WTC11 (cell line): ENCODE results near the gene PPP6C. TPM values are rescaled to one million over a fixed set of nuclear protein-coding genes. Genes with fewer than 3 reads are reported as not detected.

Source experiments
- ATAC-seq: fragments of 200-7000 bp; cut with Tn5 transposase; 2 replicates; pipeline ENCODE4 v1.10.0; 2021; ENCODE audit warnings: mild to moderate bottlenecking, moderate library complexity
- CTCF ChIA-PET: fragments of 300-600 bp; sonication (Branson Sonifier 250); formaldehyde crosslinking; loops from one replicate; lab custom pipeline; 2021; ENCODE audit warnings: antibody characterized with exemption; lab: Charles Lee
- POLR2A ChIA-PET: fragments of 350-600 bp; sonication (Branson Sonifier 250); formaldehyde crosslinking; loops from one replicate; lab custom pipeline; 2021; ENCODE audit warnings: antibody characterized with exemption; lab: Charles Lee
- DNase-seq: peaks from one replicate; pipeline ENCODE4 v3.0.0; 2021; ENCODE audit warnings: low spot score
- H3K27ac Mint-ChIP-seq: 2 replicates; pipeline ENCODE4 v1.8.0; 2021; ENCODE audit warnings: mixed read lengths
- H3K27me3 Mint-ChIP-seq: 2 replicates; pipeline ENCODE4 v1.8.0; 2021; ENCODE audit warnings: low read depth, mild to moderate bottlenecking, moderate library complexity, mixed read lengths
- H3K36me3 Mint-ChIP-seq: 2 replicates; pipeline ENCODE4 v1.8.0; 2021; ENCODE audit warnings: mixed read lengths
- H3K4me1 Mint-ChIP-seq: 2 replicates; pipeline ENCODE4 v1.8.0; 2022; ENCODE audit warnings: mixed read lengths
- H3K4me3 Mint-ChIP-seq: 2 replicates; pipeline ENCODE4 v1.8.0; 2021; ENCODE audit warnings: mild to moderate bottlenecking, moderate library complexity, mixed read lengths
- H3K9me3 Mint-ChIP-seq: 2 replicates; pipeline ENCODE4 v1.8.0; 2021; ENCODE audit warnings: mixed read lengths
- ETV6 ChIP-seq: sonication (generic); formaldehyde crosslinking; IDR thresholded peaks from 2 replicates; pipeline ENCODE4 v1.8.1; 2022; ENCODE audit warnings: mild to moderate bottlenecking, missing genetic modification reagents
- JAZF1 ChIP-seq: fragments of 250-450 bp; sonication (Bioruptor Pico); IDR thresholded peaks from 2 replicates; pipeline ENCODE4 v1.9.0; 2021; ENCODE audit warnings: moderate library complexity, mild to moderate bottlenecking, inconsistent platforms
- JUN ChIP-seq: sonication (generic); formaldehyde crosslinking; IDR thresholded peaks from 2 replicates; pipeline ENCODE4 v1.8.0; 2023; ENCODE audit warnings: mild to moderate bottlenecking, missing genetic modification reagents
- NR1H2 ChIP-seq: sonication (generic); formaldehyde crosslinking; IDR thresholded peaks from 2 replicates; pipeline ENCODE4 v1.9.0; 2021; ENCODE audit warnings: mild to moderate bottlenecking, moderate library complexity, missing genetic modification reagents
- PRRX2 ChIP-seq: fragments of 250-450 bp; sonication (Bioruptor Pico); IDR thresholded peaks from 2 replicates; pipeline ENCODE4 v1.8.0; 2021; ENCODE audit warnings: mild to moderate bottlenecking
- SMAD4 ChIP-seq: sonication (generic); formaldehyde crosslinking; IDR thresholded peaks from 2 replicates; pipeline ENCODE4 v1.8.0; 2022; ENCODE audit warnings: mild to moderate bottlenecking, missing genetic modification reagents
- TEAD1 ChIP-seq: sonication (generic); formaldehyde crosslinking; IDR thresholded peaks from 2 replicates; pipeline ENCODE4 v1.8.0; 2022; ENCODE audit warnings: mild to moderate bottlenecking, missing genetic modification reagents
- TP53 ChIP-seq: sonication (generic); formaldehyde crosslinking; IDR thresholded peaks from 2 replicates; pipeline ENCODE4 v1.8.1; 2023; ENCODE audit warnings: mild to moderate bottlenecking, missing genetic modification reagents
- ZNF263 ChIP-seq: sonication (generic); formaldehyde crosslinking; IDR thresholded peaks from 2 replicates; pipeline ENCODE4 v1.8.1; 2022; ENCODE audit warnings: low read depth, mild to moderate bottlenecking, moderate library complexity, missing genetic modification reagents
- ZNF423 ChIP-seq: fragments of 250-450 bp; sonication (Bioruptor Pico); IDR thresholded peaks from 2 replicates; pipeline ENCODE4 v2.1.2; 2022; ENCODE audit warnings: mild to moderate bottlenecking, moderate library complexity
- total RNA-seq: library from RNA; stranded (reverse); gene quantifications from 3 replicates; pipeline ENCODE4 v1.2.3, GENCODE V29; 2021
- TF ChIP-seq, protein P1 (sequence below): sonication (generic); formaldehyde crosslinking; IDR thresholded peaks from 2 replicates; pipeline ENCODE4 v1.8.0; 2022; ENCODE audit warnings: missing genetic modification reagents
- TF ChIP-seq, protein P2 (sequence below): sonication (generic); formaldehyde crosslinking; IDR thresholded peaks from 2 replicates; pipeline ENCODE4 v1.8.1; 2023; ENCODE audit warnings: mild to moderate bottlenecking, missing genetic modification reagents
- TF ChIP-seq, protein P3 (sequence below): sonication (generic); formaldehyde crosslinking; conservative IDR thresholded peaks from 2 replicates; pipeline ENCODE4 v1.8.1; 2023; ENCODE audit warnings: mild to moderate bottlenecking, low read depth, missing genetic modification reagents, moderate library complexity
- TF ChIP-seq, protein P4 (sequence below): fragments of 250-450 bp; sonication (Bioruptor Pico); IDR thresholded peaks from 2 replicates; pipeline ENCODE4 v2.1.2; 2022; ENCODE audit warnings: mild to moderate bottlenecking, moderate library complexity
- TF ChIP-seq, protein P5 (sequence below): sonication (generic); formaldehyde crosslinking; IDR thresholded peaks from 2 replicates; pipeline ENCODE4 v1.8.1; 2023; ENCODE audit warnings: mild to moderate bottlenecking, missing genetic modification reagents, borderline replicate concordance
- TF ChIP-seq, protein P6 (sequence below): fragments of 250-450 bp; sonication (Bioruptor Pico); conservative IDR thresholded peaks from 2 replicates; pipeline ENCODE4 v1.9.0; 2021; ENCODE audit warnings: mild to moderate bottlenecking
- TF ChIP-seq, protein P7 (sequence below): sonication (generic); formaldehyde crosslinking; IDR thresholded peaks from 2 replicates; pipeline ENCODE4 v1.8.1; 2022; ENCODE audit warnings: missing genetic modification reagents, borderline replicate concordance

Gene PPP6C
- total RNA-seq, 1 experiment from 2014 or later, result 40.9 TPM

DNA sequence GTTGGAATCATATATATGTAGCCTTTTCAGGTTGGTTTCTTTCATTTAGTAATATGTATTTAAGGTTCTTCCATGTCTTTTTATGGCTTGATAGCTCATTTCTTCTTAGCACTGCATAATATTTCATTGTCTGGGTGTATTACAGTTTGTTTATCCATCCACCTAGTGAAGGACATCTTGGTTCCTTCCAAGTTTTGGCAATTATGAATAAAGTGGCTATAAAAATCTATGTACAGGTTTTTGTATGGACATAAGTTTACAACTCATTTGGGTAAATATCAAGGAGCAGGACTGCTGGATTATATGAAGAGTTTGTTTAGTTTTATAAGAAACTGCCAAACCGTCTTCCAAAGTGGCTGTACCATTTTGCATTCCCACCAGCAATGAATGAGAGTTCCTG, 11.7 kb downstream of the PPP6C start:
- ATAC-seq (no peak), DNase-seq (no peak)
- Mint-ChIP-seq H3K4me3 (no peak overlapping the region), H3K27me3 (no peaks in the 10 kb centered on the region), H3K4me1 (no peaks in the 10 kb centered on the region; the same call in none of the 2 replicates), H3K27ac (no peak overlapping the region), H3K9me3 (0 out of 2 replicates have a peak, but pooled peaks cover 3% of the 10 kb centered on the region), H3K36me3 (no peaks in the 10 kb centered on the region)
- POLR2A ChIA-PET, result no interaction called here
- CTCF ChIA-PET, result no interaction called here
- TF ChIP-seq JAZF1 (no peak), SMAD4 (CRISPR knock-in tag) (no peak), ZNF263 (CRISPR knock-in tag) (no peak), TP53 (no peak), NR1H2 (CRISPR knock-in tag) (no peak), ETV6 (CRISPR knock-in tag) (no peak)
- TF ChIP-seq, protein P1, sequence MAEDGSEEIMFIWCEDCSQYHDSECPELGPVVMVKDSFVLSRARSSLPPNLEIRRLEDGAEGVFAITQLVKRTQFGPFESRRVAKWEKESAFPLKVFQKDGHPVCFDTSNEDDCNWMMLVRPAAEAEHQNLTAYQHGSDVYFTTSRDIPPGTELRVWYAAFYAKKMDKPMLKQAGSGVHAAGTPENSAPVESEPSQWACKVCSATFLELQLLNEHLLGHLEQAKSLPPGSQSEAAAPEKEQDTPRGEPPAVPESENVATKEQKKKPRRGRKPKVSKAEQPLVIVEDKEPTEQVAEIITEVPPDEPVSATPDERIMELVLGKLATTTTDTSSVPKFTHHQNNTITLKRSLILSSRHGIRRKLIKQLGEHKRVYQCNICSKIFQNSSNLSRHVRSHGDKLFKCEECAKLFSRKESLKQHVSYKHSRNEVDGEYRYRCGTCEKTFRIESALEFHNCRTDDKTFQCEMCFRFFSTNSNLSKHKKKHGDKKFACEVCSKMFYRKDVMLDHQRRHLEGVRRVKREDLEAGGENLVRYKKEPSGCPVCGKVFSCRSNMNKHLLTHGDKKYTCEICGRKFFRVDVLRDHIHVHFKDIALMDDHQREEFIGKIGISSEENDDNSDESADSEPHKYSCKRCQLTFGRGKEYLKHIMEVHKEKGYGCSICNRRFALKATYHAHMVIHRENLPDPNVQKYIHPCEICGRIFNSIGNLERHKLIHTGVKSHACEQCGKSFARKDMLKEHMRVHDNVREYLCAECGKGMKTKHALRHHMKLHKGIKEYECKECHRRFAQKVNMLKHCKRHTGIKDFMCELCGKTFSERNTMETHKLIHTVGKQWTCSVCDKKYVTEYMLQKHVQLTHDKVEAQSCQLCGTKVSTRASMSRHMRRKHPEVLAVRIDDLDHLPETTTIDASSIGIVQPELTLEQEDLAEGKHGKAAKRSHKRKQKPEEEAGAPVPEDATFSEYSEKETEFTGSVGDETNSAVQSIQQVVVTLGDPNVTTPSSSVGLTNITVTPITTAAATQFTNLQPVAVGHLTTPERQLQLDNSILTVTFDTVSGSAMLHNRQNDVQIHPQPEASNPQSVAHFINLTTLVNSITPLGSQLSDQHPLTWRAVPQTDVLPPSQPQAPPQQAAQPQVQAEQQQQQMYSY (CRISPR knock-in tag), result no peak
- TF ChIP-seq, protein P2, sequence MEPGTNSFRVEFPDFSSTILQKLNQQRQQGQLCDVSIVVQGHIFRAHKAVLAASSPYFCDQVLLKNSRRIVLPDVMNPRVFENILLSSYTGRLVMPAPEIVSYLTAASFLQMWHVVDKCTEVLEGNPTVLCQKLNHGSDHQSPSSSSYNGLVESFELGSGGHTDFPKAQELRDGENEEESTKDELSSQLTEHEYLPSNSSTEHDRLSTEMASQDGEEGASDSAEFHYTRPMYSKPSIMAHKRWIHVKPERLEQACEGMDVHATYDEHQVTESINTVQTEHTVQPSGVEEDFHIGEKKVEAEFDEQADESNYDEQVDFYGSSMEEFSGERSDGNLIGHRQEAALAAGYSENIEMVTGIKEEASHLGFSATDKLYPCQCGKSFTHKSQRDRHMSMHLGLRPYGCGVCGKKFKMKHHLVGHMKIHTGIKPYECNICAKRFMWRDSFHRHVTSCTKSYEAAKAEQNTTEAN, result no peak
- TF ChIP-seq, protein P3, sequence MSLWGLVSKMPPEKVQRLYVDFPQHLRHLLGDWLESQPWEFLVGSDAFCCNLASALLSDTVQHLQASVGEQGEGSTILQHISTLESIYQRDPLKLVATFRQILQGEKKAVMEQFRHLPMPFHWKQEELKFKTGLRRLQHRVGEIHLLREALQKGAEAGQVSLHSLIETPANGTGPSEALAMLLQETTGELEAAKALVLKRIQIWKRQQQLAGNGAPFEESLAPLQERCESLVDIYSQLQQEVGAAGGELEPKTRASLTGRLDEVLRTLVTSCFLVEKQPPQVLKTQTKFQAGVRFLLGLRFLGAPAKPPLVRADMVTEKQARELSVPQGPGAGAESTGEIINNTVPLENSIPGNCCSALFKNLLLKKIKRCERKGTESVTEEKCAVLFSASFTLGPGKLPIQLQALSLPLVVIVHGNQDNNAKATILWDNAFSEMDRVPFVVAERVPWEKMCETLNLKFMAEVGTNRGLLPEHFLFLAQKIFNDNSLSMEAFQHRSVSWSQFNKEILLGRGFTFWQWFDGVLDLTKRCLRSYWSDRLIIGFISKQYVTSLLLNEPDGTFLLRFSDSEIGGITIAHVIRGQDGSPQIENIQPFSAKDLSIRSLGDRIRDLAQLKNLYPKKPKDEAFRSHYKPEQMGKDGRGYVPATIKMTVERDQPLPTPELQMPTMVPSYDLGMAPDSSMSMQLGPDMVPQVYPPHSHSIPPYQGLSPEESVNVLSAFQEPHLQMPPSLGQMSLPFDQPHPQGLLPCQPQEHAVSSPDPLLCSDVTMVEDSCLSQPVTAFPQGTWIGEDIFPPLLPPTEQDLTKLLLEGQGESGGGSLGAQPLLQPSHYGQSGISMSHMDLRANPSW, result no peak
- TF ChIP-seq, protein P4, sequence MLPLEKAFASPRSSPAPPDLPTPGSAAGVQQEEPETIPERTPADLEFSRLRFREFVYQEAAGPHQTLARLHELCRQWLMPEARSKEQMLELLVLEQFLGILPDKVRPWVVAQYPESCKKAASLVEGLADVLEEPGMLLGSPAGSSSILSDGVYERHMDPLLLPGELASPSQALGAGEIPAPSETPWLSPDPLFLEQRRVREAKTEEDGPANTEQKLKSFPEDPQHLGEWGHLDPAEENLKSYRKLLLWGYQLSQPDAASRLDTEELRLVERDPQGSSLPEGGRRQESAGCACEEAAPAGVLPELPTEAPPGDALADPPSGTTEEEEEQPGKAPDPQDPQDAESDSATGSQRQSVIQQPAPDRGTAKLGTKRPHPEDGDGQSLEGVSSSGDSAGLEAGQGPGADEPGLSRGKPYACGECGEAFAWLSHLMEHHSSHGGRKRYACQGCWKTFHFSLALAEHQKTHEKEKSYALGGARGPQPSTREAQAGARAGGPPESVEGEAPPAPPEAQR (CRISPR knock-in tag), result no peak

DNA sequence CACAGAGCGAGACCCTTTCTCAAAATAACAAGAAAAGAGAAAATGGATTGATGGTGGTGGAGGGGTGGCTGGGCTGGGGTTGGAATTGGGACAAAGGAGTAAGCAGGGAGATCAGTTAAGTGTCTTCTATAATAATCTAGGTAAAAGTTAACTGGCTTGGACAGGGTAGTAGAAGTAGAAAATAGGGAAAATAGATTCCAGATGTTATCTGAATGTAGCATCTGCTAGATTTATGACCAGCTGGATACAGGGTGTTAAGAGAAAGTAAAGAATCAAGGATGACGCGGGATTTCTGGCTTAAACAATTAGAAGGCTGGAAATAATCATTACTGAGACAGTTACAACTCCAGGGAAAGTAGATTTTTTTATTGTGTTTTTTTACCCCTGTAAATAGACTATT, 13.0 kb downstream of the PPP6C start:
- ATAC-seq (no peak), DNase-seq (no peak)
- Mint-ChIP-seq H3K27me3 (no peaks in the 10 kb centered on the region), H3K27ac (no peak overlapping the region), H3K4me3 (no peak overlapping the region), H3K4me1 (no peaks in the 10 kb centered on the region; the same call in none of the 2 replicates), H3K36me3 (no peaks in the 10 kb centered on the region), H3K9me3 (no peaks in the 10 kb centered on the region)
- POLR2A ChIA-PET, result no interaction called here
- CTCF ChIA-PET, result interaction anchor here (1.0 kb wide), 1 partner anchor 9 kb away, joined by 3 read pairs; no protein-coding TSS in a partner anchor
- TF ChIP-seq, protein P5, sequence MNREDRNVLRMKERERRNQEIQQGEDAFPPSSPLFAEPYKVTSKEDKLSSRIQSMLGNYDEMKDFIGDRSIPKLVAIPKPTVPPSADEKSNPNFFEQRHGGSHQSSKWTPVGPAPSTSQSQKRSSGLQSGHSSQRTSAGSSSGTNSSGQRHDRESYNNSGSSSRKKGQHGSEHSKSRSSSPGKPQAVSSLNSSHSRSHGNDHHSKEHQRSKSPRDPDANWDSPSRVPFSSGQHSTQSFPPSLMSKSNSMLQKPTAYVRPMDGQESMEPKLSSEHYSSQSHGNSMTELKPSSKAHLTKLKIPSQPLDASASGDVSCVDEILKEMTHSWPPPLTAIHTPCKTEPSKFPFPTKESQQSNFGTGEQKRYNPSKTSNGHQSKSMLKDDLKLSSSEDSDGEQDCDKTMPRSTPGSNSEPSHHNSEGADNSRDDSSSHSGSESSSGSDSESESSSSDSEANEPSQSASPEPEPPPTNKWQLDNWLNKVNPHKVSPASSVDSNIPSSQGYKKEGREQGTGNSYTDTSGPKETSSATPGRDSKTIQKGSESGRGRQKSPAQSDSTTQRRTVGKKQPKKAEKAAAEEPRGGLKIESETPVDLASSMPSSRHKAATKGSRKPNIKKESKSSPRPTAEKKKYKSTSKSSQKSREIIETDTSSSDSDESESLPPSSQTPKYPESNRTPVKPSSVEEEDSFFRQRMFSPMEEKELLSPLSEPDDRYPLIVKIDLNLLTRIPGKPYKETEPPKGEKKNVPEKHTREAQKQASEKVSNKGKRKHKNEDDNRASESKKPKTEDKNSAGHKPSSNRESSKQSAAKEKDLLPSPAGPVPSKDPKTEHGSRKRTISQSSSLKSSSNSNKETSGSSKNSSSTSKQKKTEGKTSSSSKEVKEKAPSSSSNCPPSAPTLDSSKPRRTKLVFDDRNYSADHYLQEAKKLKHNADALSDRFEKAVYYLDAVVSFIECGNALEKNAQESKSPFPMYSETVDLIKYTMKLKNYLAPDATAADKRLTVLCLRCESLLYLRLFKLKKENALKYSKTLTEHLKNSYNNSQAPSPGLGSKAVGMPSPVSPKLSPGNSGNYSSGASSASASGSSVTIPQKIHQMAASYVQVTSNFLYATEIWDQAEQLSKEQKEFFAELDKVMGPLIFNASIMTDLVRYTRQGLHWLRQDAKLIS (CRISPR knock-in tag), result no peak
- TF ChIP-seq, protein P6, sequence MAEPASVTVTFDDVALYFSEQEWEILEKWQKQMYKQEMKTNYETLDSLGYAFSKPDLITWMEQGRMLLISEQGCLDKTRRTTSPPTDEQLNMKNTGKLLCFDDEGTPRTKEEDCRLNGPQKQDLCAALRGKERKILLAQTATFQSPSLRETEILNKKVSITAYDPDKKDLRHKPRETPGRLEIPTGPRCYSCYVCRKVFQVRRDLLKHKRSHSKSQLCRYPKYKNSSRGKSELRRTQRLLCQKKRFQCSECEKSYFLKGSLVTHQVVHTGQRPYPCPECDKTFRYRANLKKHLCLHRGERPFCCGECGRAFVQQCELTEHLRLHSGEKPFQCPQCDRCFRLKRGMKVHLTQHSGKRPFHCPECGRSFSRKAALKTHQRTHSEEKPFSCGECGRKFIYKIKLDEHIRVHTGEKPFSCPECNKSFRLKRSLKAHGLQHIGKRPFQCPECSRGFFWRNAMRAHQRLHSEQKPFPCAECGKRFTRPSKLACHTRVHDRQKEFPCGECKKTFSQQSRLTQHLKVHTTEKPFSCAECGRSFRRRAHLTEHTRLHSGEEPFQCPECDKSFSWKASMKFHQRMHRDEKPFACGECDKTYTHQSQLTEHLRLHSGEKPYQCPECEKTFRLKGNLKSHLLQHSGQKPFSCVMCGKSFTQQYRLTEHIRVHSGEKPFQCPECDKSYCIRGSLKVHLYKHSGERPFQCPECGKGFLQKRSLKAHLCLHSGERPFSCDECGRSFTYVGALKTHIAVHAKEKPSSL (CRISPR knock-in tag), result no peak
- TF ChIP-seq TP53 (no peak), TEAD1 (CRISPR knock-in tag) (no peak), PRRX2 (no peak), ZNF423 (CRISPR knock-in tag) (no peak), JUN (no peak), JAZF1 (no peak)
- TF ChIP-seq, protein P7, sequence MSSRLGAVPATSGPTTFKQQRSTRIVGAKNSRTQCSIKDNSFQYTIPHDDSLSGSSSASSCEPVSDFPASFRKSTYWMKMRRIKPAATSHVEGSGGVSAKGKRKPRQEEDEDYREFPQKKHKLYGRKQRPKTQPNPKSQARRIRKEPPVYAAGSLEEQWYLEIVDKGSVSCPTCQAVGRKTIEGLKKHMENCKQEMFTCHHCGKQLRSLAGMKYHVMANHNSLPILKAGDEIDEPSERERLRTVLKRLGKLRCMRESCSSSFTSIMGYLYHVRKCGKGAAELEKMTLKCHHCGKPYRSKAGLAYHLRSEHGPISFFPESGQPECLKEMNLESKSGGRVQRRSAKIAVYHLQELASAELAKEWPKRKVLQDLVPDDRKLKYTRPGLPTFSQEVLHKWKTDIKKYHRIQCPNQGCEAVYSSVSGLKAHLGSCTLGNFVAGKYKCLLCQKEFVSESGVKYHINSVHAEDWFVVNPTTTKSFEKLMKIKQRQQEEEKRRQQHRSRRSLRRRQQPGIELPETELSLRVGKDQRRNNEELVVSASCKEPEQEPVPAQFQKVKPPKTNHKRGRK (CRISPR knock-in tag), result no peak
